Lung (tissue), 12 donors: ENCODE results near the gene PTPA. TPM values are rescaled to one million over a fixed set of nuclear protein-coding genes. Genes with fewer than 3 reads are reported as not detected.

Source experiments
- ATAC-seq: fragments of 200-7000 bp; cut with Tn5 transposase; one replicate; pipeline ENCODE4 v1.9.1; 2020; ENCODE audit warnings: moderate number of reproducible peaks; ENCODE audit not compliant: insufficient read depth, low FRiP score
- DNase-seq, 3 donors: peaks; one replicate each; pipeline ENCODE4 v3.0.0-alpha.2; 2013 to 2017
- H3K27ac ChIP-seq, 2 donors: one replicate each; pipeline ENCODE4 v1.5.1; 2013; ENCODE audit warnings: mild to moderate bottlenecking in 2 of 2, moderate library complexity in 2 of 2, control low read depth in 1 of 2, inconsistent platforms in 1 of 2, low read depth in 1 of 2, low read length in 1 of 2
- H3K27me3 ChIP-seq, 3 donors: one replicate each; pipeline ENCODE4 v1.5.1; 2013; ENCODE audit warnings: low read length in 2 of 3; ENCODE audit not compliant: control insufficient read depth in 3 of 3, insufficient read depth in 3 of 3
- H3K36me3 ChIP-seq, 4 donors: one replicate each; pipeline ENCODE4 v1.5.1; 2013; ENCODE audit warnings: low read length in 4 of 4, mild to moderate bottlenecking in 1 of 4, moderate library complexity in 1 of 4; ENCODE audit not compliant: control insufficient read depth in 4 of 4, insufficient read depth in 4 of 4
- H3K4me1 ChIP-seq, 5 donors: one replicate each; pipeline ENCODE4 v1.5.1; 2013; ENCODE audit warnings: low read length in 5 of 5, mild to moderate bottlenecking in 2 of 5, moderate library complexity in 1 of 5; ENCODE audit not compliant: control insufficient read depth in 5 of 5, insufficient read depth in 5 of 5
- H3K4me3 ChIP-seq: one replicate; pipeline ENCODE4 v1.5.1; 2013; ENCODE audit warnings: mild to moderate bottlenecking, control low read depth, moderate library complexity
- H3K9ac ChIP-seq, 2 donors: one replicate each; pipeline ENCODE4 v1.5.1; 2013; ENCODE audit warnings: low read length in 2 of 2, control low read depth in 1 of 2; ENCODE audit not compliant: insufficient read depth in 1 of 2
- H3K9me3 ChIP-seq, 4 donors: one replicate each; pipeline ENCODE4 v1.5.1; 2013; ENCODE audit warnings: low read length in 3 of 4, mild to moderate bottlenecking in 1 of 4, moderate library complexity in 1 of 4; ENCODE audit not compliant: control insufficient read depth in 4 of 4, insufficient read depth in 3 of 4
- WGBS, 2 donors: extraction: QIAGEN DNeasy Blood & Tissue Kit; methylation state at CpG; one replicate each; pipeline ENCODE4 v1.1.7; 2013; 5-methylcytosine and 5-hydroxymethylcytosine counted together
- polyA plus RNA-seq, 2 donors: library from polyadenylated mRNA; stranded (reverse); fragments of 200-250 nt; gene quantifications; one replicate each; pipeline ENCODE4 v1.2.1, GENCODE V29; 2013
- total RNA-seq, 2 donors: library from RNA; depleted of rRNA in 1 of 2; stranded (reverse); fragments of >200 nt in 1 of 2; gene quantifications; one replicate each; pipeline ENCODE4 v1.2.1, GENCODE V29; 2014 to 2021
- TF ChIP-seq, protein P1 (sequence below): IDR thresholded peaks from 2 replicates; pipeline ENCODE4 v1.5.1; 2012; ENCODE audit warnings: mild to moderate bottlenecking; ENCODE audit errors: control extremely low read depth, extremely low read depth
- donor health status: control.
- donor health status: control.
- donor health status: Bipolar disorder and iron deficiency.
- donor health status: healthy.
- donor health status: DM: yes; HTN: yes; CAD: no.

PTPA gene
- total and polyA plus RNA-seq, 4 donors, result 62.5 to 145 (median 116) TPM

DNA sequence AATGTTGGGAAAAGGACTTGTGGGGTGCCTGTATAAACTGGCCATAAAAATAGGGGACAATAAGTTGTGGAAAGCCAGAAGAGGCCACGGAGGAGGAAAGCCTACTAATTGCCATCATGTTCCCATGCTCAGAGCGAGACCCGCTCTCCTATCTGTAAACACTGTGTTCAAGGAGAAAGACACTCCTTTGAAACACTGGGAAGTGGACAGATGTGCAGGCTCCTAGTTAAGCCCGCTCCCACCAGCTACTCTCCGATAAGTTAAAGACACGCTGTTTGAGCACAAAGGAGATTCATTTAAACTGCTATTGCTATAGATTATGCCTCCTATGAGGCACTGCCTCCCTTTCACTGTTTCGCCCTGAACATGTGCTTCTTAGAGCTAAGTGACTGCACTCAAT, 9.9 kb upstream of the PTPA start:
- H3K4me1 ChIP-seq, result no peaks in the 10 kb centered on the region
- H3K4me3 ChIP-seq, result no peak overlapping the region
- 93 to 95% methylated on average over 7 of the region's 7 CpGs for WGBS, 2 donors
- no peak overlapping the region for H3K27ac ChIP-seq
- DNase-seq (no peak), ATAC-seq (no peak)
- H3K9me3 ChIP-seq, result no peaks in the 10 kb centered on the region
- TF ChIP-seq, protein P1, sequence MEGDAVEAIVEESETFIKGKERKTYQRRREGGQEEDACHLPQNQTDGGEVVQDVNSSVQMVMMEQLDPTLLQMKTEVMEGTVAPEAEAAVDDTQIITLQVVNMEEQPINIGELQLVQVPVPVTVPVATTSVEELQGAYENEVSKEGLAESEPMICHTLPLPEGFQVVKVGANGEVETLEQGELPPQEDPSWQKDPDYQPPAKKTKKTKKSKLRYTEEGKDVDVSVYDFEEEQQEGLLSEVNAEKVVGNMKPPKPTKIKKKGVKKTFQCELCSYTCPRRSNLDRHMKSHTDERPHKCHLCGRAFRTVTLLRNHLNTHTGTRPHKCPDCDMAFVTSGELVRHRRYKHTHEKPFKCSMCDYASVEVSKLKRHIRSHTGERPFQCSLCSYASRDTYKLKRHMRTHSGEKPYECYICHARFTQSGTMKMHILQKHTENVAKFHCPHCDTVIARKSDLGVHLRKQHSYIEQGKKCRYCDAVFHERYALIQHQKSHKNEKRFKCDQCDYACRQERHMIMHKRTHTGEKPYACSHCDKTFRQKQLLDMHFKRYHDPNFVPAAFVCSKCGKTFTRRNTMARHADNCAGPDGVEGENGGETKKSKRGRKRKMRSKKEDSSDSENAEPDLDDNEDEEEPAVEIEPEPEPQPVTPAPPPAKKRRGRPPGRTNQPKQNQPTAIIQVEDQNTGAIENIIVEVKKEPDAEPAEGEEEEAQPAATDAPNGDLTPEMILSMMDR, result no peak
- no peak overlapping the region for H3K9ac ChIP-seq
- no peaks in the 10 kb centered on the region for H3K27me3 ChIP-seq
- peaks cover 0 to 17% (median 0%) of the 10 kb centered on the region in 4 donors for H3K36me3 ChIP-seq

GRCh38 chr9:129102095-129102525, 9.1 kb upstream of the PTPA start:
- WGBS, 2 donors, result 92 to 95% methylated on average over 12 to 13 of the region's 13 CpGs
- no peak for DNase-seq
- Histone ChIP-seq H3K9ac (no peak overlapping the region), H3K36me3 (peaks cover 0 to 16% (median 0%) of the 10 kb centered on the region in 4 donors), H3K27me3 (no peaks in the 10 kb centered on the region), H3K9me3 (no peaks in the 10 kb centered on the region), H3K4me1 (no peaks in the 10 kb centered on the region), H3K4me3 (no peak overlapping the region), H3K27ac (no peak overlapping the region)
- TF ChIP-seq, protein P1, result no peak
- ATAC-seq, result no peak

- Histone ChIP-seq H3K27me3 (no peaks in the 10 kb centered on the region), H3K4me1 (no peaks in the 10 kb centered on the region), H3K9me3 (no peaks in the 10 kb centered on the region), H3K9ac (no peak overlapping the region), H3K36me3 (peaks cover 0 to 15% (median 1%) of the 10 kb centered on the region in 4 donors), H3K27ac (no peak overlapping the region), H3K4me3 (no peak overlapping the region)
- 63 to 64% methylated on average over 12 to 14 of the region's 14 CpGs for WGBS, 2 donors
- TF ChIP-seq, protein P1, result no peak
- DNase-seq, result peak; percentile 20 to 38 (median 21)
- peak; percentile 42 for ATAC-seq
These were observed 8.2 kb upstream of the PTPA start for GRCh38 chr9:129102791-129103594.
